ENCODE data around the gene IRX4.
"Not testable (repeated sequence)": the region's sequence is repeated elsewhere in the genome, so short reads cannot be mapped to it uniquely, and the experiment has no call there.

The IRX4 gene

DNA sequence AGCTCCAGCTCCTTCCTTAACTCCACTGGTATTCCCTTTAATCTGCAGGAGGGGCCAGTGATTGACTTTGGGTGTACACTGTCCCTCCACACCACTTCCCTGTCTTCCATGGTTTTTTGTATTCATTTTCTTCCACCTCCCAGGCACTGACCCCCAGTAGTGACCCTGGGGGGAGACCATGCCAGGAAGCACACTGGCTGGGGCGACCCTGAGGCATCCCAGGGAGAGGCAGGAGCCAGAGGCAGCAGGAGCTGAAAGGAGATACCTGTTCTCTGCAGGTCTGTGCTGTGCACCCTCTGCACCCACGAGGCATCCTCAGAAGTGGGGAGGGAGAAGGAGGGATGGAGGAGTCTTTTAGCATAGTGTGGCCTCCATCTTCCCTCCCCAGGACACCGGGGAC, 27.6 kb downstream of the IRX4 start:
- DNase-seq, result no peak

DNA sequence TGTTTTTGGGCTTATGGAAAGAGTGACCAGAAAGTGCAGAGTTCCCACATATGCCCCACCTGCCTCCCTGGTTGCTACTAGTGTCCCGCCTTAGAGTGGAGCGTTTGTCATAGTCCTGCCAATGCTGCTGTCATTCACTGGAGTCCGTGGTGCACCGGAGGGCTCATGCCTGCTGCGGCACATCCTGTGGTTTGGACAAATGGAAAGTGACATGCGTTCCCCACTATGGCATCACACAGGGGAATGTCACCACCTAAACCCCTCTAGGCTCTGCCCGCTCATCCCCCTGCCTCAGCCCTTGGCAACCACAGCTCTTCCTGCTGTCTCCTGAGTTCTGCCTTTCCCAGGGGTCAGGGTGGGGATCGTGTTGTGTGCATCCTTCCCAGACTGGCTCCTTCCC, 29.2 kb downstream of the IRX4 start:
- DNase-seq, result no peak

DNA sequence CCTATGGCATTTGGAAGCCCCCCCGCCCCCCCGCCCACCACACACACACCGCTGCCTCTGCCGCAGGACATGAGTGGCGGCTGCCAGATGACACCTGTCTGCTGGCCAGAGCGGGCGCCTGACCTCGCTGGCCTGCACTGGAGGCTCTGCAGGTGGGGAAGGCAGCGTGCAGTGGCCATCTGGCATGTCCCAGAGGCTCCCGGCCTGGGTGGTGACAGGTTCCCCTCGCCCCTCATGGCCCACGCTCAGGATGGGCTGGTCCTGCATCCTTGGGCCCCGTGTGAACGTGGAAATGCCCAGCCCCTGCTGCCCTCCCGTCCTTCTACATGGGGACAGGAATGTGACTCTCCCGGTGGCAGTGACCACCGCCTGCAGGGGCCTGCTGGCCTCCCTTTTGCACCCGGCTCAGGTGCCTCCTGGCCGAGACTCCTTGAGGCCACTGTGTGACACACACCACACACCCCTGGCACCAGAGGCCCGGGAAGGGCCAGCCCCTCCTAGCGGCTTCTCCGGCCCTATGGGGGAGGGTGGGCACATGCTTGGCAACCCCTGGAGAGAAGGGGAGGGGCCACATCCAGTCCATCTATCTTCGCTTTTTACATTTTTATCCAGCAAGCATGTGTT, 30.3 kb downstream of the IRX4 start:
- DNase-seq, result no peak

DNA sequence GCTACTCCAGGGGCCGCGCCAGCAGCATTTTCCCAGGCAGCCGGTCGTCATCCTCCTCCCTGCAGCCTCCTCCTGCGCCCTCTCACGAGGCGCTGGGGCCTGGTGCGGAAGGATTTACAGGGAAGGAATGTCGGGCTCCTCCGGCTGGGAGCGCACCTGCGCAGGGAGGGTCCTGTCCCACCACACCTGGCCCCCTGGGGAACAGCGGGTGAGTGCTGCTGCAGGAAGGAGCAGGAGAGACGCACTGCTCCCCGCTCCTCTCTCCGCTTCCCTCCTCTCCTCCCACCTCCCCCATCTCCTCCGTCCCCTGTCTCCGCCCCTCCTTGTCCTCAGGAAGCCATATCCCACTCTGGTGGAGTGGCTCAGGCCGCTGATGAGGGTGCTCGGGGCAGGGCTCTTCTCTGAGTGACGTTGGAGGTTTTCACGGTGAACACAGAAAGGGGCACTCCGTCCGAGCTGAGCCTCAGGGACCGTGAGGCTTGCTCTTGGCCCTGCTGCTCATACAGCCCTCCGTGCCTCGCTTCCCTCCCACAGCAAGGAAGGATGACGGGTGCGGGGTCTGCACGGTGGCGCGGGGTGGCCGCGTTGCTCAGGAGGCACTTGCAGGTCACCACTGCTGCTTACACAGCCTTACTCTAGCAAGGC, 31.3 kb downstream of the IRX4 start:
- DNase-seq, result no peak

DNA sequence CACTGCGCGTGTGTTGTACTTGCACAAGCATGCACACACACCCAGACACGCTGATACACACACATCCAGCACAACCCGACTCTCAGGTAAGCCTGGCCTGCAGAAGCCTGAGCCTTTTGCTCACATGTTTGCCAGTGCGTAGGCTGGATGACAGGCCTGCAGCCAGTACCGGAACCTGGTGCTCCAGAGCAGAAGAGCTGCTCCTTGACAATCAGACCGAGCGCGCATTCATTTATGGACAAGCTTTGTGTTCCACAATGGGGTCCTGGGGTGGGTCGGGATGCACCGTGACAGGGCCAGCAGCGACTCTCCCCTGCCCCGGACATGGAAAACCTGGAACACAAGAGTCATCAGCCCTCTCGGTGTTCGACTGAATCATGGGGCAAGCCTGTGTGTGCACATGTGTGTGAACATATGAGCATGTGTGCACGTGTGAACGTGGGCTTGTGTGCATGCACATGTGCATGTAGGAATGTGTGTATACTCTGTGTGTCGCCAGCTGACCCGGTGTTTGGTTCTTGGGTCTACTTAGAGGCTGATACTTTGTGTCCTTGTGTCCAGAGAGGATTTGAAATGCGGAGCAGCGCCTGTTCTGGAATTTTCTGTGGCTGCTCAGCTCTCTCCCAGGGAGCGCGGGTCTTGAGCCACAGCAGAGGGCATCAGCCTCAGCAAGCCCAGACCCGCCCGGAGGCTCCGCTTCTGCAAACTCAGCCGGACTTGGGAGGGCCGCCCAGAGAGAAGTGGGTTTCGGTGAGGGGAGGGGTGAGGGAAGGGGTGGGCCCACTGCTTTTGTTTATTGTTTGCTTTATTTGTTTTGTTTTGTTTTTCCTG, 32.2 kb downstream of the IRX4 start:
- DNase-seq, result no peak

DNA sequence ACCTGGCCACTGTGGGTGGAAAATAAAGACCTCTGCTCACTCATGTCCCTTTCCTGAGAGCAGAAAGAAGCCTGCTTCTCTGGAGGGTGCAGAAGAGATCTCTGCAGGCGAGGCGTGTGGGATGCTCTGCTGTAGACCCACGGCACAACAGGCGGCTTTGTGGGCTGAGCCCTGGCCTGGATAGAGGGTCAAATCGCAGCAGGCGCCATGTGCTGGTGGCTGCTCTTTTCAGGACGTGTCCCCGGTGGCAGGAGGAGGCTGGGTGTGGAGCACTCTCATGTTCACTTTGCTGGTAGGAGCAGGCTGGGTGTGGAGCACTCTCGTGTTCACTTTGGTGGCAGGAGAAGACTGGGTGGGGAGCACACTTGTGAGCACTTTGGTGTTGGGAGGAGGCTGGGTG, 35.1 kb downstream of the IRX4 start:
- DNase-seq, result no peak

DNA sequence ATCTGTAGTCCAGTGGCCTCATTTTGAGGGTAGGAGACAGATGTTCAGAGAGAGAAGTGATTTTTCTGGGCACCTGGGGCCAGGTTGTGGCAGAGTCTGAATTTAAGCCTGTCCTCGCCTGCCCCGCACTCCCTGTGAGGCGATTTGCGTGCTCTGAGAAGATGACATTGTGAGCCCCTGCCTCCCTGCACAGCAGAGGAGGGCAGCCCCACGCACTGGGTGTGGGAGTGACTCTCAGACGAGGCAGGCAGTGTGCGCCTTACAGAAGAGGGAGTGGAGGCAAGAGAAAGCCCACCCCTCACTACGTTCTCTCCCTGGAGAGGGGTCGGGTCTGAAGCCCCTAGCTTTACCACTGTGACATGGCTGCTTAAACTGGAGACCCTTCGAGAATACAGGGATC, 35.7 kb downstream of the IRX4 start:
- no peak for DNase-seq

DNA sequence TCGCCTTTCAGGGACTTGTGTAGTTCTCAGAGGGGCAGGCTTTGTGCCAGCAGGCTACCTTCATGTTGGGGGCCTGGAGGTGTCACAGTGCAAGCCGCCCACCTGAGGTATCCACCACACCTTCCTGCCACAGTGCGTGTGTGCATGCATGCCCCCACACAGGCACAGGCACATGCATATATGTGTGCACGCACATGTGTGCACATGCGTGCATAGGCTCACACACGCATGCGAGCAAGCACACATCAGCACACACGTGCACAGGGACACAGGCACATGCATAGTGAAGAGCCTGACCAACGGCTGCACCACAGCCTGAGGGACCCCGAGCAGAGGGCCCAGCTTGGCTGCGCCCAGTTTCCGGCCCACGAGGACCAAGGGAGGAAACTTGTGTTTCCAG, 36.1 kb downstream of the IRX4 start:
- DNase-seq, result no peak

DNA sequence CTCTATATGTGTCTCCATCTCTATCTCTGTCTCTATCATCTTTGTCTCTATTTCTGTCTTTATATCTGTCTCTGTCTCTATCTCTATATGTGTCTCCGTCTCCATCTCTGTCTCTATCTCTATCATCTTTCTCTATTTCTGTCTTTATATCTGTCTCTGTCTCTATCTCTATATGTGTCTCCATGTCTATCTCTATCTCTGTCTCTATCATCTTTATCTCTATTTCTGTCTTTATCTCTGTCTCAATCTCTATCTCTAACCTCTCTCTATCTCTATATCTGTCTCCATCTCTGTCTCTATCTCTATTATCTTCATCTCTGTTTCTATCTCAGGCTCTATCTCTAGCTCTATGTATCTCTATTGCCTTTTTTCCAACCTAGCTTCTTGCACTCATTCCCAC, 37.0 kb downstream of the IRX4 start:
- DNase-seq, result no peak

DNA sequence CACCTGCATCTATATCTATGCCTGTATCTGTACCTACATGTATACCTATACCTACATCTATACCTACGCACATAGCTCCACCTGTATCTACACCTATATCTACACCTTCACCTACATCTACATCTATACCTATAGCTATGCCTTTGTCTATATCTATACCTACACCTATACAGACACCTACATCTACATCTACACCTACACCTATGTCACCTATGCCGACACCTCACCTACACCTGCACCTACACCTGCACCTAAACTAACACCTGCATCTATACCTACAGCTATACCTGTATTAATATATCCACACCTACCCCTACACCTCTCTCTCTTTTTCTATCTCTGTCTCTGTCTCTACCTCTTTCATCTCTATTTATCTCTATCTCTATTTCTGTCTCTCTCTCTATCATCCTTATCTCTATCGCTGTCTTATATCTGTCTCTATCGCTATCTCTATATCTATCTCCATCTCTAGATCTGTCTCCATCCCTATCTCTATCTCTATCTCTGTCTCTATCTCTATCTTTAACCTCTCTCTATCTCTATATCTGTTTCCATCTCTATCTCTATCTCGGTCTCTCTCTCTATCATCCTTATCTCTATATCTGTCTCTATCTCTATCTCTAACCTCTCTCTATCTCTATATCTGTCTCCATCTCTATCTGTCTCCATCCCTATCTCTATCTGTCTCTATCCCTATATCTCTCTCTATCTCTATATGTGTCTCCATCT, 37.9 kb downstream of the IRX4 start:
- no peak for DNase-seq

DNA sequence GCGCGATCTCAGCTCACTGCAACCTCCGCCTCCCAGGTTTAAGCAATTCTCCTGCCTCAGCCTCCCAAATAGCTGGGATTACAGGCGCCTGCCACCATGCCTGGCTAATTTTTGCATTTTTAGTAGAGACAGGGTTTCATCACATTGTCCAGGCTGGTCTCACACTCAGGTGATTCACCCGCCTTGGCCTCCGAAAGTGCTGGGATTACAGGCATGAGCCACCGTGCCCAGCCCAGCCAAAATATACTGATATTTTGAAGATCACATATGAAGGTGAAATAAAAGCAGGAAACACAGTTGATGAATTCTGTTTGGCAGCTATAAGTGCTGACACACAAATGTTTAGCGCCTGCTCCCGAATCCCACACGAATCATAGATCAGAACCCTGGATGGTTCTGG, 39.0 kb downstream of the IRX4 start:
- not testable (repeated sequence) for DNase-seq

DNA sequence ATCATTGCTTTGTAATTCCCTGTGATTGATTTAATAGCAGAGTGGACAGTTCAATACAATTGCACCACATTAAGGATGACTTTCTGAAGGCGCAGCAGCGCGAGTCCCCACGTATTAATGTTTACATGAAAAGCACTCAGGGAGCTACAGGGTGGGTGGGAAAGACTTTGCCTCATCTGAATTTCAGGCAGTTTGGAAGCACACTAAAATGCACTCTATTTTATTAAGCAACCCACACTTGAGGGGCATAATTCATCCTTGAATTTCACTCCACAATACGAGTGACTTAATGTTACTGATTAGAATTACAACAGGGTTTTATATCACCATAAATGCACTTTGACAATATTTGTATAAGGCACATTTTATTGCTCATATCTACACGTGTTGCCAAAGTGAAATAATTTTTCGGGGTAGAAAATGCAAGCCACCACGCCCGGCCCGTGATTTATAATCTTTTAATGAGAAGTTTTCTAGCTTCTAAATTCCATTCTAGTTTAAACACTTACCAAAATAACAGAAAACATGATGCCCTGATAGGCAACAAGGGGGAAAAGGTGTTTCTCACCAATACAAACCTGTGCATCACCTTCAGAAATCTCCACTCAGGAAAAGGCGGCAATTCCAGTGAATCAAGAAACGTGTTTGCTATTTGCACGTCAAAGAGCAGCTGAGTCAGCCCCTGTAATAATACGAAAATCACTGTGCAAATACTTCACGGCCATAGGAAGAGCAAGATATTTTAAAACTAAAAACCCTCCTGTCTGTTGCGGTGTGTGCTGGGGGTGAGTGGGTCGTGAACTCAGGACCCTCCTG, 40.5 kb downstream of the IRX4 start:
- DNase-seq, result no peak

DNA sequence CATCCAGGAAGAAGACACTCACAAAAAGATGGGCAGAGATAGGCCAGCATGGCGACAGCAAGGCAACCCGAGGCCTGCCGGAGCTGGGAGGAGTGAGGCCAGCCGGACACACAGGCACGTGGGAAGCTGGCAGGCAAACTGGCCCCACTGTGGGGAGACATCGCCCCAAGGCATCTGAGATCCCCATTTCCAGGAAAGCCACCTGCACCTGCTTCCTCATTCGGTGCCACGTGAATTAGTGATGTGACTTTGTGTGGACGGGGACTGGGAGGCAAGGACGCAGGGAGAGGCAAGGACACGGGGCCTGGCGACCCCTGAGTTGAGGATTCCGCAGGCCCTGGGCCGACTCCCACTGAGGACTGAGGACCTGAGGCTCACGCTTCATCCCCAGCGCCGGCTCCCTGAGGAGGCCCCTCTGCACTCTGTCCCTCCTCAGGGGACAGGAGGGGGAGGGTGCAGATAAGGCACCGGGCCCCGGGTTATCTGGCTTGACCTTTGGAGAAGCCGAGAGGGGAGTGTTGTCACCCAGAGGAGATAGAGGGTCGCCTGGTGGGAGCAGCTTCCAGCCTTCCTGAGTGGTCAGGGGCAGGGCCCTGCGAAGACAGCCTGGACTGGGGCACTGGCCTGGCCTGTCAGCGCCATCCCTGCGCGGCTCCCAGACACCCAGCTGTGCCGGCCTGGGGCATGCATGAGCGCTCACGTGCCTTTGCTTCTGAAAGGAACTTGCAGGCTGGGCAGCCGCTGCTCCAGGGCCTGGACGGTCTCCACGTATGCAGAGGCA, 41.8 kb downstream of the IRX4 start:
- DNase-seq, result no peak

DNA sequence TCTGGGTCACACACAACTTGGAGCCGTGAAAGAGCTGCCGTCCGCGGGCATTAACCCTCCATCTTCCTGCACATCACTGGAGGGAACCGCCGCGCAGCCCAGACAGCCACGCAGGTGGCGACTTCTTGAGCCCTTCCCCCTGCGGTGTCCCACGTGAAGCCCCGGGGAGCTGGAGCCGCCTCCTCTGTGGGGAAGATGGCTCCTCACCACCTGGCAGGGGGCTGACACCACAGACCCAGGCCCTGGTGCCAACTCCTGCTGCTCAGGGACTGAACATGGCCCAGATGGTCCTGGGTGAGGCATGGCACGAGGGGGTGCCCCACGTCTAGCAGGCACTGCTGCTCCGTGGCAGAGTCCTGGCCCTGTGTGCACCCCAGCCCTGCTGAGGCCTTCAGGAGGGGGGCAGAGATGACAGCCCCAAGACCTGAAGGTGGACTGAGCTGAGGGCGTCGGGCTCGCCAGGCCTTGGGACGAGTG, 42.6 kb downstream of the IRX4 start:
- DNase-seq, result no peak

DNA sequence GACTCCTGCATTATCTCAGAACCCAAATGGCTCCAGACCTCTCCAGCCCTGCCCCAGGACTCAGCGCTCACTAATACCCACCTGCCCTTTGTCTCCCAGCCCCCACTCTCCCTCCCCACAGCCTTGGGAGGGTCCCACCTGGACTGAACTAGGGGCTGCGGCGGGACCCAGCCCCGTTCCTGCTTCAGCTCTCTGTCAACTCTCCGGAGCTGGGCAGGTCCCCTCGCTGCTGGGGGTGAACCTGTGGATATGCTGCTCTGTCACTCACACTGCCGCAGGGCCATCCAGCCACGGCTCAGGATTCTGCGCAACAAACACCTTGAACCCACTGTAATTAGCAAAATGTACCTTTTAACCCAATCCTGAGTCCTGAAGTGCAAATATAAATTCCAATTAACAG, 44.7 kb downstream of the IRX4 start:
- no peak for DNase-seq

DNA sequence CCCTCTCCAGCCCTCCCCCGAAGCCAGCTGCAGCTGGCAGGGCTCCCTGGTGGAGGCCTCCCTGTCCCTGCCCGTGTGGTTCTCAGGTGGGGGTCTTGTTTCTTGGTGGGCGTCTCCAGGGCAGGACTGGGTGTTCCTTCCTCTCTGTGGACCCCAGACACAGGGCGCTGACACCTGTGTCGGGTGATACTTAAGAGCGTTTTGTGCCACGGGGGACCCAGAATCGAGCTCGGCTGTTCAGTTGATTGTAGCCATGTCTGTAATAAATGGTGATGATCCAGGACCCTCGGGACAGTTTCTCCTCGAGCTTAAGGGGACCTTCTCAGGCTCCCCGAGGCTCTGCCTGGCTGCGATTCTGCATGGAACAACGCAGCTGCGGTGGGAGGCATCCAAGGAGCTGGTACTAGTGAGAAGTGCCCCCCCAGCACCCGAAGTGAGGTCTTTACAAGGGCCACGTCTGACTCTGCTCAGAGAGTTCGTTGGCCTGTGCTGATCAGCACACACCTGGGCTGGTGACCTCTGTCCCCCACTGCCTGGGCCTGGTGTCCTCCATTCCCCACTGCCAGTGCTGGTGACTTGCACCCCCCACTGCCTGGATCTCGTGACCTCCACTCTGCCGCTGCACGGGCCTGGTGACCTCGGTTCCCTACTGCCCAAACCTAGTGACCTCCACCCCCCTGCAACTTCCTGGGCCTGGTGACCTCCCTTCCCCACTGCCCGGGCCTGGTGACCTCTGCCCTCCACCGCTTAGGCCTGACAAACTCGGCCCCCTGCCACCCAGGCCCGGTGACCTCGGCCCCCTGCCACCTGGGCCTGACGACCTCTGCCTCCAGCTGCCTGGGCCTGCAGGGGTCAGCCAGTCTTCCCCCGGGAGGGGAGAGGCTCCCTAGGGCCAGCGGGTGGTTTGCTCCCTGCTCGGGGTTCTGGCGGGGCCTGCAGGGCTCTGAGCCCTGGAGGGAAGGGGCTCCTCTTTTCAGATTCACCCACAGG, 45.5 kb downstream of the IRX4 start:
- DNase-seq, result no peak

DNA sequence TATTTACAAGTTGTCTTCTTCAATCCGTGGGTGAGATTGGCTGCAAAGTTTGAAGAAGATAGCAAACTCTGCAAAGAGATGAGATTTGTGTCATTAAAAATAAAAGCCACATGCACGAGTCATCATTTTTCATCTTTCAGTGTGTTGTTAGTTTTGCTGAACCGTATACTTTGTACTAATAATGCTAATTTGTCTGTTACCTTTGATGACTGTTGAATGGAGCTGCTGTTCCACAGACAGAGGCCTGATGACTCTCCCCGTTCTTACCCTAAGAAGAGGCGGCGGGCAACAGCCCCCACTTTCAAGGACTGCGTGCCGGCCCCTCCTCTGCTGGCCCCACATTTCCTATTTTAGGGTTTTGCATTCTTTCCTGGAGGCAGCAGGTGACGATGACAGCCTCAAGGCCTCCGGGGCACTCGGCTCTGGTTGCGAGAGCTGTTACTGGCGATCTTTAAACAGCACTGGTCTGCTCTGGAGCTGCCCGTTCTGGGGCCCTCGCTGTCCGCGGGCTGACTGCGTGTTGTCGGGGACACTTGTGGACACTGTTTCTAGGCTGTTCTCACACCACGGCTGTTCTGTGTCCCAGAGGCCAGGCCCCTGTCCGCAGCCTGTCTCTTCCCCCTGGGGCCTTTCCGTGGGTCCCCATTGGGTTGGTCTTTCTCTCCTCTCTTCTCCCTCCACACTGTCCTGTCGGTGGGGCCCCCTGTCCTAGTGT, 46.4 kb downstream of the IRX4 start:
- DNase-seq, result no peak

DNA sequence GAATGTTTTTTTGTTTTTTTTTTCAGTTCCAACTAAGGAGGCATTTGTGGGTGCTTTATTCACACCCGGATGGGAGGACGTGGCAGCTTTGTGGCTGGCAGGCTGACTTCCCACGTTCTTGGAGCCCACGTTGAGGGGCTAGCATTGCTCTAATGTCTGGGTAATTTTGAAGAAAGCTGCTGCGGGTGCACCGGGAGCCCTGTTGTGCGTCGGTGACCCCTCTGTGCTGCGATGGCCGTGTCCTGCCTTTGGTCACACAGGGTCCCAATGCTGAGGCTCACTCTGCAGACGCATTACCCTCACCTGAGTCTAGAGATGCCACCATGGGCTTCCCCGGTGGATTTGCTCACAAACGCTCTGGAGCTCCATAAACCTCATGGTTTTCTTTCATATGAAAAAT, 47.3 kb downstream of the IRX4 start:
- DNase-seq, result no peak

DNA sequence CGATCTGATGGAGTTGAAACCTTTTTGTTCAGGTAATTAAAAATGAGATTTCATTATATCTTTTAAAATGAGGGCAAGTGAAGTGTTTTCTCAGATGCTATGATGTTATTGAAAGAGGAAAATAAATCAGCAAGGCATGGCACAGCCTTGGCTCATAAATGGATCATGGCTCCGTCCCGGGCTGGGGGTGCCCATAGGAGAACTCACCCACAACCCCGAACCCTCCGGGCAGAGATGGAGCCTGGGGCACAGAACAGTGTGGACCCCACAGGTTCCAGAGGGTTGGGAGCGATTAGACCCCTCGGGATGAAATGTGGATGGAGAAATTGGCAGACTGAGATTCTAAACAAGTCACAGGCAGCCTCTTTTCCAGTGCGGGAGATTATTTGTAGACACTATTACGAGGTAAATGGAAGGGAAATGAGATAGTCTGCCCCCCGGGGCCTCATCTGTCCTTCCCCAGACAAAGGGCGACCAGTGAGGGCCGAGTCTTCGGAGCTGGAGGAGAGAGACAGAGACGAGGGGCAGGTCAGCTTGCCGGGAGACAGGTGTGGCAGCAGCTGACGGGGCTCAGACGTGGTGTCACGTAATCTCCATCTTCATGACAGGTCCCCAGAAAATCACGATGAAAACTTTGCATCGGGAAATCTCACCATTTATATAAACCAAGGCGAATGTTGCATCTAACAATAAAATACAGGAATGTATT, 47.9 kb downstream of the IRX4 start:
- DNase-seq, result no peak
